ENCODE data around the gene KCNT2.

The KCNT2 gene

DNA sequence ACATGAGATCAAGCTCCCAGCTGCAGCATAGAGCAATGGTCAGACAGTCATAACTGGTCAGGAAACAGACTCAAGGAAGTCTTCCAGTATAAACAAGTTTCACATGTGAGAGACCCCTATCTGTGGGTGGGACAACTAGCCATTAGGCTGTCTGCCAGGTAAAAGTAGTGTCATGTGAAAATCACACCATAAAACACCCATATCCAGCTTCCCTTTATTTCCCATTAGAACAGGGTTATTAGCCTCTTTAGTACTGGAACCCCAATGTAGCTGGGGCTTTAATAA, 426.7 kb downstream of the KCNT2 start:
- ChIA-PET POLR2A (interaction anchor here (0.6 kb wide), 2 partner anchors 21 to 68 kb away, joined by 3 read pairs; no protein-coding TSS in a partner anchor), CTCF (interaction anchor here (0.8 to 1.0 kb wide), 2 partner anchors 32 to 128 kb away, joined by 3 read pairs; no protein-coding TSS in a partner anchor)
- TF ChIP-seq, protein P1, sequence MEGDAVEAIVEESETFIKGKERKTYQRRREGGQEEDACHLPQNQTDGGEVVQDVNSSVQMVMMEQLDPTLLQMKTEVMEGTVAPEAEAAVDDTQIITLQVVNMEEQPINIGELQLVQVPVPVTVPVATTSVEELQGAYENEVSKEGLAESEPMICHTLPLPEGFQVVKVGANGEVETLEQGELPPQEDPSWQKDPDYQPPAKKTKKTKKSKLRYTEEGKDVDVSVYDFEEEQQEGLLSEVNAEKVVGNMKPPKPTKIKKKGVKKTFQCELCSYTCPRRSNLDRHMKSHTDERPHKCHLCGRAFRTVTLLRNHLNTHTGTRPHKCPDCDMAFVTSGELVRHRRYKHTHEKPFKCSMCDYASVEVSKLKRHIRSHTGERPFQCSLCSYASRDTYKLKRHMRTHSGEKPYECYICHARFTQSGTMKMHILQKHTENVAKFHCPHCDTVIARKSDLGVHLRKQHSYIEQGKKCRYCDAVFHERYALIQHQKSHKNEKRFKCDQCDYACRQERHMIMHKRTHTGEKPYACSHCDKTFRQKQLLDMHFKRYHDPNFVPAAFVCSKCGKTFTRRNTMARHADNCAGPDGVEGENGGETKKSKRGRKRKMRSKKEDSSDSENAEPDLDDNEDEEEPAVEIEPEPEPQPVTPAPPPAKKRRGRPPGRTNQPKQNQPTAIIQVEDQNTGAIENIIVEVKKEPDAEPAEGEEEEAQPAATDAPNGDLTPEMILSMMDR (IDR thresholded peaks at IDR 0.05; ENCODE audit: insufficient read depth, low read length, missing control alignments): no peak
- no peak for DNase-seq (ENCODE audit: low read depth, low spot score)
- no peak overlapping the region for H3K4me3 ChIP-seq (ENCODE audit: low read depth, low read length)

DNA sequence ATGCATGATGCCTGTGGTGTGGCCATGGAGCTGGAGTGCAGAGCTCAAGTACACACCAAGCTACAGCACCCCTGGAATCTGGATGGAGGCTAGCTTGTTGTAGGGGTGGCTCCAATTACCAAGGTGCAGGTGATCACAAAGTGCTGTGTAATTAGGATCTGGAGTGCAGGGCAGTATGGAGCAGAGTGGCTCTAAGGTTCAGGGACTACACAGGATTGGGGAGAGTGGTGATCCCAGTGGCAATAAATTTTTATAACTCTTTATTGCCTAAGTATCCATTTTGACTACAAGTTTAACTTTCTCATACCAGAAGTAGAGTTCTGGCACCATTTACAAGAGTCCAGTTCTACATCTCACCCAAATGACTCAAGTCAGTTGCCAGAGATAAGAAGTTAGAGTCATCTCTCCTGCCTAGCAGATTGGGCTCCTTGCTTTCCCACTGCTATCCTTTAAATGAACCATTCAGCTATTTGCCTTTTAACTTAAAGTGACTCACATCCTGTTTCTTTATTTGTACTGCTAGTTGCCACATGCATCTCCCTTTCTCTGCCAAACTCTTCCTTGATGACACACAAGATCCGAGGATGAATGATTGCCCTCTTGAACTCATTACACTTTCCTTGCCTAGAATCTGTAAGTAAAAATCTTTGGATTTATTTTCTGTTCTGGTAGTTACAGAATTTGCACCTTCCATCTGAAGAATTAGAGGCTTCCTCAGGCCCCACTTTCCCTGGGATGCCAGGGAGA, 427.2 kb downstream of the KCNT2 start:
- POLR2A ChIA-PET: interaction anchor here (0.6 kb wide), 1 partner anchor 21 kb away, joined by 3 read pairs; no protein-coding TSS in a partner anchor
- TF ChIP-seq, protein P1 (IDR thresholded peaks at IDR 0.05; ENCODE audit: insufficient read depth, low read length, missing control alignments): no peak
- DNase-seq (ENCODE audit: low read depth, low spot score): peak; percentile 87
- H3K4me3 ChIP-seq (ENCODE audit: low read depth, low read length): no peak overlapping the region
- CTCF ChIA-PET: interaction anchor here (1.5 kb wide), 1 partner anchor 32 kb away, joined by 4 read pairs; no protein-coding TSS in a partner anchor

DNA sequence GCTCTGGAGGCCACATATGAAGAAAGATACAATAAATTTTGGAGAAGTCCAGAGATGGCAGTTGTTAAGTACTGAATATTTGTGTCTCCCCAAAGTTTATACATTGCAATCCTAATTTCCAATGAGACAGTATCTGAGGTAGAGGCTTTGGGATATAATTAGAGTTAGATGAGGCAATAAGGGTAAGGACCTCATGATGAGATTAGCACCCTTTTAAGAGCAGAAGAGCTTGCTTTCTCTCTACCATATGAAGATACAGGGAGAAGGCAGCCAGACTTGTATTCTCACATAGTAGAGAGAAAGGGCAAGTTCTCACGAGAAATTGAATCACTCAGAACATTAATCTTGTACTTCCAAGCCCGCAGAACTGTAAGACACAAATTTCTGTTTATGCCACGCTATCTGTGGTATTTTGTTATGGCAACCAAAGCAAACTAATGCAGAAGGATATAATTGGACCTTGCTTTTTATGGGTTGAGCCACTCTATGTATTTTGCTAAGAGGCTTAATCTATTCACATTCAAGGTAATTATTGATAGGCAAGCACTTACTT, 430.1 kb downstream of the KCNT2 start:
- no peak for DNase-seq (ENCODE audit: low read depth, low spot score)
- POLR2A ChIA-PET: no interaction called here
- no peak overlapping the region for H3K4me3 ChIP-seq (ENCODE audit: low read depth, low read length)
- CTCF ChIA-PET: no interaction called here
- TF ChIP-seq, protein P1 (IDR thresholded peaks at IDR 0.05; ENCODE audit: insufficient read depth, low read length, missing control alignments): no peak
